Measurements from ENCODE around the gene SHB. TPM values are rescaled to one million over a fixed set of nuclear protein-coding genes. Genes with fewer than 3 reads are reported as not detected.
A peak's percentile ranks its signal among the peaks of the same experiment; 100 is the strongest.

SHB gene
- total RNA-seq, 1 experiment from 2014 or later, result 28.7 TPM

DNA sequence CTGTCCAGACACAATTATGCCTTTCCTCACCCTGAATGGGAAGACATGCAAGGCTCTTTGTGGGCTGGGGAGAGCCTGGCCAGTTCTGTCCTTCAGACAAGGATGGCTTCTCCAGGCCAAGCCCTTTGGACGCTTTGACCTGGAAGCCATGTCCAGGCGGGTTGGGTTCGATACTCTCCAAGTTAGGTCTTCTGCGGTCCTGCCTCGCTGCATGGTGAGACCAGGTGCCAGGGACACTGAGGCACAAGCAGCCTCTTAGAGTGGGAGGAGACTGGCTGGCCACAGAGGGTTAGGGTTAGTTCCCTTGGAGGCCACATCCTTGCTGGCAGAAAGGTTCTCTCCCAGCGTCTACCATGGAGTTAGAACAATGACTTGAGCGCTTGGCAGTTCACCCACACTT, 67.6 kb downstream of the SHB start:
- H4K20me1 ChIP-seq (ENCODE audit: insufficient read depth), result no peaks in the 10 kb centered on the region; the same call in 1 of the 2 replicates
- H3K9me3 ChIP-seq (ENCODE audit: control insufficient read depth in 1 of 2, insufficient read depth in 1 of 2, low read depth in 1 of 2, low read length in 2 of 2), result no peaks in the 10 kb centered on the region
- no peaks in the 10 kb centered on the region for H3K9me2 ChIP-seq (ENCODE audit: insufficient read depth)
- H3K79me2 ChIP-seq (ENCODE audit: insufficient read depth, low read length), result peaks cover 85% of the 10 kb centered on the region
- H3K27ac ChIP-seq (ENCODE audit: low read depth, low read length), result no peak overlapping the region
- ChIA-PET RAD21 (ENCODE audit: low non-redundant PET in 1 of 2, low total read pairs in 2 of 2, uncharacterized antibody in 2 of 2, unreplicated experiment in 2 of 2) (no interaction called here), POLR2A (no interaction called here), CTCF (no interaction called here)
- H3K27me3 ChIP-seq (ENCODE audit: insufficient read depth, low read length), result no peaks in the 10 kb centered on the region
- intact Hi-C loops (cut with micrococcal nuclease), result no loop called here
- H3K4me1 ChIP-seq (ENCODE audit: control insufficient read depth in 1 of 2, insufficient read depth in 2 of 2, low read length in 2 of 2), result peaks cover 32 to 78% of the 10 kb centered on the region in 2 experiments
- H2AFZ ChIP-seq (ENCODE audit: low read depth, low read length, poor library complexity, severe bottlenecking), result no peak overlapping the region
- ATAC-seq (no peak), DNase-seq (ENCODE audit: low read depth, low spot score) (no peak)
- no peaks in the 10 kb centered on the region for H3K36me3 ChIP-seq (ENCODE audit: control insufficient read depth in 1 of 2, insufficient read depth in 2 of 2, low read length in 2 of 2)
- H3K4me3 ChIP-seq (replicated peaks in 1 of 2; ENCODE audit: low read depth in 1 of 2, low read length in 2 of 2), result no peak overlapping the region
- no peak for TF ChIP-seq YY1 (IDR thresholded peaks at IDR 0.05; ENCODE audit: extremely low read depth, insufficient replicate concordance, low read depth, low read length)
- TF ChIP-seq, protein P1, sequence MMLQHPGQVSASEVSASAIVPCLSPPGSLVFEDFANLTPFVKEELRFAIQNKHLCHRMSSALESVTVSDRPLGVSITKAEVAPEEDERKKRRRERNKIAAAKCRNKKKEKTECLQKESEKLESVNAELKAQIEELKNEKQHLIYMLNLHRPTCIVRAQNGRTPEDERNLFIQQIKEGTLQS (IDR thresholded peaks at IDR 0.05), result no peak
- TF ChIP-seq, protein P2, sequence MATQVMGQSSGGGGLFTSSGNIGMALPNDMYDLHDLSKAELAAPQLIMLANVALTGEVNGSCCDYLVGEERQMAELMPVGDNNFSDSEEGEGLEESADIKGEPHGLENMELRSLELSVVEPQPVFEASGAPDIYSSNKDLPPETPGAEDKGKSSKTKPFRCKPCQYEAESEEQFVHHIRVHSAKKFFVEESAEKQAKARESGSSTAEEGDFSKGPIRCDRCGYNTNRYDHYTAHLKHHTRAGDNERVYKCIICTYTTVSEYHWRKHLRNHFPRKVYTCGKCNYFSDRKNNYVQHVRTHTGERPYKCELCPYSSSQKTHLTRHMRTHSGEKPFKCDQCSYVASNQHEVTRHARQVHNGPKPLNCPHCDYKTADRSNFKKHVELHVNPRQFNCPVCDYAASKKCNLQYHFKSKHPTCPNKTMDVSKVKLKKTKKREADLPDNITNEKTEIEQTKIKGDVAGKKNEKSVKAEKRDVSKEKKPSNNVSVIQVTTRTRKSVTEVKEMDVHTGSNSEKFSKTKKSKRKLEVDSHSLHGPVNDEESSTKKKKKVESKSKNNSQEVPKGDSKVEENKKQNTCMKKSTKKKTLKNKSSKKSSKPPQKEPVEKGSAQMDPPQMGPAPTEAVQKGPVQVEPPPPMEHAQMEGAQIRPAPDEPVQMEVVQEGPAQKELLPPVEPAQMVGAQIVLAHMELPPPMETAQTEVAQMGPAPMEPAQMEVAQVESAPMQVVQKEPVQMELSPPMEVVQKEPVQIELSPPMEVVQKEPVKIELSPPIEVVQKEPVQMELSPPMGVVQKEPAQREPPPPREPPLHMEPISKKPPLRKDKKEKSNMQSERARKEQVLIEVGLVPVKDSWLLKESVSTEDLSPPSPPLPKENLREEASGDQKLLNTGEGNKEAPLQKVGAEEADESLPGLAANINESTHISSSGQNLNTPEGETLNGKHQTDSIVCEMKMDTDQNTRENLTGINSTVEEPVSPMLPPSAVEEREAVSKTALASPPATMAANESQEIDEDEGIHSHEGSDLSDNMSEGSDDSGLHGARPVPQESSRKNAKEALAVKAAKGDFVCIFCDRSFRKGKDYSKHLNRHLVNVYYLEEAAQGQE (IDR thresholded peaks at IDR 0.05; ENCODE audit: low read depth), result no peak
- no peak for TF ChIP-seq POLR2A (IDR thresholded peaks at IDR 0.05; ENCODE audit: borderline replicate concordance, extremely low read depth, insufficient read depth, insufficient read length)
- TF ChIP-seq ZBTB33 (IDR thresholded peaks at IDR 0.05; ENCODE audit: extremely low read depth, insufficient replicate concordance, low read length), result no peak
- TF ChIP-seq EZH2 (IDR thresholded peaks at IDR 0.05), result no peak
- TF ChIP-seq MAX (IDR thresholded peaks at IDR 0.05), result no peak
- TF ChIP-seq SIN3A (IDR thresholded peaks at IDR 0.05; ENCODE audit: low read depth), result no peak
- TF ChIP-seq TCF7L2 (IDR thresholded peaks at IDR 0.05; ENCODE audit: borderline replicate concordance, extremely low read depth, insufficient read depth, insufficient read length), result no peak
- no TSS peak for BruUV-seq (replicated peaks)
- H3K4me2 ChIP-seq (ENCODE audit: low read length), result 0 out of 2 replicates have a peak overlapping the region, but pooled peaks have one; percentile 70
- H3K9ac ChIP-seq (ENCODE audit: low read length), result no peak overlapping the region
